GM23338 (cell line): ENCODE measurements around the gene RFX4.

Source experiments
- CREB1 ChIP-seq: fragments of 250-450 bp; sonication (Bioruptor Pico); IDR thresholded peaks from 2 replicates; pipeline ENCODE4 v1.5.0; 2020; ENCODE audit warnings: low read depth, mild to moderate bottlenecking, moderate library complexity
- CTCF ChIP-seq, 2 experiments: fragments of 200-600 bp in 1 of 2; sonication (generic) in 1 of 2; conservative IDR thresholded peaks; 2 replicates each; pipeline versions ENCODE4 v1.5.1 to v1.6.1; 2016 to 2017; ENCODE audit warnings: antibody characterized with exemption in 2 of 2, low read depth in 2 of 2, mild to moderate bottlenecking in 2 of 2, moderate library complexity in 1 of 2
- ETS1 ChIP-seq: IDR thresholded peaks from 2 replicates; pipeline ENCODE4 v1.6.1; 2016; ENCODE audit warnings: antibody characterized with exemption
- EZH2 ChIP-seq: fragments of 200-600 bp; sonication (generic); IDR thresholded peaks from one replicate; pipeline ENCODE4 v1.8.0; 2017; ENCODE audit warnings: antibody characterized with exemption, mild to moderate bottlenecking, low read depth; ENCODE audit not compliant: unreplicated experiment
- EZH2phosphoT487 ChIP-seq: fragments of 200-600 bp; sonication (generic); IDR thresholded peaks from one replicate; pipeline ENCODE4 v1.8.1; 2018; ENCODE audit warnings: antibody characterized with exemption; ENCODE audit not compliant: unreplicated experiment
- JUNB ChIP-seq: IDR thresholded peaks from one replicate; pipeline ENCODE4 v1.6.1; 2016; ENCODE audit warnings: antibody characterized with exemption; ENCODE audit not compliant: unreplicated experiment
- NANOG ChIP-seq: IDR thresholded peaks from 2 replicates; pipeline ENCODE4 v1.6.1; 2016; ENCODE audit warnings: antibody characterized with exemption, borderline replicate concordance
- POLR2AphosphoS5 ChIP-seq: IDR thresholded peaks from 2 replicates; pipeline ENCODE4 v1.6.1; 2016; ENCODE audit warnings: antibody characterized with exemption, low read depth
- REST ChIP-seq: IDR thresholded peaks from one replicate; pipeline ENCODE4 v1.6.1; 2018; ENCODE audit warnings: antibody characterized with exemption; ENCODE audit not compliant: unreplicated experiment
- STAT1 ChIP-seq: IDR thresholded peaks from one replicate; pipeline ENCODE4 v1.6.1; 2016; ENCODE audit warnings: antibody characterized with exemption; ENCODE audit not compliant: unreplicated experiment
- ZNF114 ChIP-seq: fragments of 250-450 bp; sonication (Bioruptor Pico); IDR thresholded peaks from 2 replicates; pipeline ENCODE4 v1.5.0; 2020; ENCODE audit warnings: mild to moderate bottlenecking, moderate library complexity
- ZNF462 ChIP-seq: fragments of 250-450 bp; sonication (Bioruptor Pico); IDR thresholded peaks from 2 replicates; pipeline ENCODE4 v1.5.0; 2020; ENCODE audit warnings: mild to moderate bottlenecking, moderate library complexity

GRCh38 chr12:106586803-106587684, 4.2 kb downstream of the RFX4 start:
- TF ChIP-seq CTCF (conservative IDR thresholded peaks at IDR 0.05; ENCODE audit: low read depth in 2 of 2) (no peak), NANOG (no peak), POLR2AphosphoS5 (no peak), REST (no peak), JUNB (no peak), EZH2 (peak; percentile 9), ETS1 (no peak), EZH2phosphoT487 (peak; percentile 54), ZNF462 (no peak), ZNF114 (CRISPR knock-in tag) (no peak), CREB1 (CRISPR knock-in tag) (no peak), STAT1 (no peak)
